ENCODE measurements around the gene PARP8. TPM values are rescaled to one million over a fixed set of nuclear protein-coding genes. Genes with fewer than 3 reads are reported as not detected.

Gene PARP8
- total RNA-seq, 4 donors from 2014 or later, result 3.6 to 26.0 (median 6.1) TPM

- TF ChIP-seq POLR2A (IDR thresholded peaks at IDR 0.05) (no peak), EP300 (IDR thresholded peaks at IDR 0.05; ENCODE audit: low read depth) (no peak), CTCF (IDR thresholded peaks at IDR 0.05) (no peak), POLR2AphosphoS5 (IDR thresholded peaks at IDR 0.05) (no peak)
Observed at GRCh38 chr5:50888751-50889150, 222.3 kb downstream of the PARP8 start.

GRCh38 chr5:50889790-50890189 is 223.4 kb downstream of the PARP8 start:
- in situ Hi-C loops (cut with MboI; ENCODE audit: low pct_ligation_motif_present in 1 of 4, low pct_unique_long_range_greater_than_20kb in 1 of 4, low sequenced_read_pairs in 3 of 4) (no loop called here), intact Hi-C loops (cut with DNase I; ENCODE audit: low total_unique reads) (no loop called here)
- 49 to 56% methylated on average over 2 of the region's 2 CpGs for WGBS, 2 donors (ENCODE audit: low coverage in 1 of 2)
- H3K4me3 ChIP-seq, result no peak overlapping the region
- H3K4me1 ChIP-seq, result no peaks in the 10 kb centered on the region
- no peaks in the 10 kb centered on the region for H3K9me3 ChIP-seq
- no peak for DNase-seq
- H3K27me3 ChIP-seq, result no peaks in the 10 kb centered on the region
- no peak overlapping the region for H3K27ac ChIP-seq
- no peaks in the 10 kb centered on the region for H3K36me3 ChIP-seq
- TF ChIP-seq CTCF (IDR thresholded peaks at IDR 0.05), result no peak
- no peak for TF ChIP-seq POLR2AphosphoS5 (IDR thresholded peaks at IDR 0.05)
- TF ChIP-seq POLR2A (IDR thresholded peaks at IDR 0.05), result no peak
- no peak for TF ChIP-seq EP300 (IDR thresholded peaks at IDR 0.05; ENCODE audit: low read depth)

More at GRCh38 chr5:50888751-50889150, 222.3 kb downstream of the PARP8 start:
- Histone ChIP-seq H3K9me3 (no peaks in the 10 kb centered on the region), H3K27ac (no peak overlapping the region), H3K36me3 (no peaks in the 10 kb centered on the region), H3K4me1 (no peaks in the 10 kb centered on the region), H3K27me3 (no peaks in the 10 kb centered on the region), H3K4me3 (no peak overlapping the region)
- in situ Hi-C loops (cut with MboI; ENCODE audit: low pct_ligation_motif_present in 1 of 4, low pct_unique_long_range_greater_than_20kb in 1 of 4, low sequenced_read_pairs in 3 of 4), result no loop called here
- intact Hi-C loops (cut with DNase I; ENCODE audit: low total_unique reads), result no loop called here
- 73 to 89% methylated on average over 1 of the region's 1 CpG for WGBS, 2 donors (ENCODE audit: low coverage in 1 of 2)
- DNase-seq, result no peak

Other genes with a start within 250 kb of the PARP8 start
- gene EMB, start 225.3 kb upstream of the PARP8 start, total RNA-seq, result 10 to 100 TPM in 2 of 4 donors, 1 to 10 TPM in 1, under 1 TPM in 1; 0.20 to 13.0 (median 7.9) TPM